D721Med (cell line): ENCODE data around the gene UBE2L3.
"Not testable (repeated sequence)": the region's sequence is repeated elsewhere in the genome, so short reads cannot be mapped to it uniquely, and the experiment has no call there.

Experiments used
- DNase-seq: peaks from one replicate; pipeline ENCODE4 v3.0.0; 2011; ENCODE audit warnings: low spot score; ENCODE audit not compliant: insufficient read length
- FAIRE-seq: peaks from 2 replicates; lab custom pipeline; 2011; peaks lifted over from hg19 to GRCh38; lab: Jason Lieb, UNC
- TF ChIP-seq, protein P1 (sequence below): IDR thresholded peaks from 2 replicates; pipeline ENCODE4 v1.5.1; 2012; ENCODE audit warnings: mild to moderate bottlenecking, control low read depth; ENCODE audit not compliant: insufficient read depth; ENCODE audit errors: missing control alignments

The UBE2L3 gene

GRCh38 chr22:21606775-21607174, 39.3 kb downstream of the UBE2L3 start:
- FAIRE-seq (no peak), DNase-seq (no peak)
- TF ChIP-seq, protein P1, sequence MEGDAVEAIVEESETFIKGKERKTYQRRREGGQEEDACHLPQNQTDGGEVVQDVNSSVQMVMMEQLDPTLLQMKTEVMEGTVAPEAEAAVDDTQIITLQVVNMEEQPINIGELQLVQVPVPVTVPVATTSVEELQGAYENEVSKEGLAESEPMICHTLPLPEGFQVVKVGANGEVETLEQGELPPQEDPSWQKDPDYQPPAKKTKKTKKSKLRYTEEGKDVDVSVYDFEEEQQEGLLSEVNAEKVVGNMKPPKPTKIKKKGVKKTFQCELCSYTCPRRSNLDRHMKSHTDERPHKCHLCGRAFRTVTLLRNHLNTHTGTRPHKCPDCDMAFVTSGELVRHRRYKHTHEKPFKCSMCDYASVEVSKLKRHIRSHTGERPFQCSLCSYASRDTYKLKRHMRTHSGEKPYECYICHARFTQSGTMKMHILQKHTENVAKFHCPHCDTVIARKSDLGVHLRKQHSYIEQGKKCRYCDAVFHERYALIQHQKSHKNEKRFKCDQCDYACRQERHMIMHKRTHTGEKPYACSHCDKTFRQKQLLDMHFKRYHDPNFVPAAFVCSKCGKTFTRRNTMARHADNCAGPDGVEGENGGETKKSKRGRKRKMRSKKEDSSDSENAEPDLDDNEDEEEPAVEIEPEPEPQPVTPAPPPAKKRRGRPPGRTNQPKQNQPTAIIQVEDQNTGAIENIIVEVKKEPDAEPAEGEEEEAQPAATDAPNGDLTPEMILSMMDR, result no peak

GRCh38 chr22:21609556-21610157, 42.1 kb downstream of the UBE2L3 start:
- FAIRE-seq, DNase-seq: not testable (repeated sequence)

DNA sequence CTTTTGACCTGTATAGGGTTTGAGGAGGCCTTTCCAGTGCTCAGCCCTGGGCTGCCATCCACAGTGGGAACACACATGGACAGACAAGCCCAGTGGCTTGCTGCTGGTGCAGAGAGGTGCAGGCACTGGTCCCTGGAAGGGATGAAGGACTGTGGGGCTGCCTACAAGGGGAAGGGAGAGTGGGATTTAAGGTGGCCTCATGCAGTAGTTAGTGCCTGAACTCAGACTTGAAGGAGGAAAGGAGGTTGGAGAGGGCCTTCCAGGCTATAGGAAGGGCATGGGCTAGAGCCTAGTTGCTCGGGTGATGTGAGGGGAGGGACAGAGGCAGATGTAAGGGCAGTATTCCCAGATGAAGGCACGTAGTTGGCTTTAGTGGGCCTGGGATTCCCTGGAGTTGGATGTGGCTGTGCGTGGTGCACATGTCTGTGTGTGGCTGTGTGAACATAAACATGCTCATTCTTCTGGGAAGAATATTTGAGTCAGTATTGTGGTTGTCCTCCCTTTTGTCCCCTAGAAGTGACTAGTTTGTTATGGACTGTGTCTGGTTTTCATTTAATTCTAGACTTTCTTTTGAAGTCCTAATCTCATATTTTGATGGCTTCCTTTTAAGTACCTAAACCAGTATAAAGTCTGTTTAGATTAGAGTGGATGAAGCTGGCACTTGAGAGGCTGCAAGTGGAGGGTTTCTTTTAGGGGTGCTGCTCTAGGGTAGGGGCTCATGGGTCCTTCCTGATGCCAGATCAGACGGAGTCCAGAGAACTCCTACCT, 43.9 kb downstream of the UBE2L3 start:
- FAIRE-seq (no peak), DNase-seq (no peak)
- TF ChIP-seq, protein P1, result no peak

DNA sequence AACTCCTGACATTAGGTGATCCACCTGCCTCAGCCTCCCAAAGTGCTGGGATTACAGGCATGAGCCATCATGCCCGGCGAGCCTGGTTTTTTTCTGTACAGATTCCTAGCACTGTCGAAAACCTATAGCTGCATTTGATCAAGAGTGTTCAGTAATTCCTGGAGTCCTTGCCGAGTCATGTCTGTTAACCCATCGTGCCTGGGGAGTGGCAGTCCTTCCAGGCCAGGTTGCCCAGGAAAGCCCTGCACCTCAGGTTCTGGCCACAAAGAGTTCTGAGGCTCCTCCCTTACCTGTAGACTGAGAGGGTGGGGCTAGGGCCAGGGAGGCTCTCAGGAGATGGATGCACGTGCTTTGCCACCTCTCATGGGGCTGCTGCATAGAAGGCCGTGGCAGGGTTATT, 45.3 kb downstream of the UBE2L3 start:
- FAIRE-seq, result no peak
- DNase-seq, result no peak
- TF ChIP-seq, protein P1, result no peak

DNA sequence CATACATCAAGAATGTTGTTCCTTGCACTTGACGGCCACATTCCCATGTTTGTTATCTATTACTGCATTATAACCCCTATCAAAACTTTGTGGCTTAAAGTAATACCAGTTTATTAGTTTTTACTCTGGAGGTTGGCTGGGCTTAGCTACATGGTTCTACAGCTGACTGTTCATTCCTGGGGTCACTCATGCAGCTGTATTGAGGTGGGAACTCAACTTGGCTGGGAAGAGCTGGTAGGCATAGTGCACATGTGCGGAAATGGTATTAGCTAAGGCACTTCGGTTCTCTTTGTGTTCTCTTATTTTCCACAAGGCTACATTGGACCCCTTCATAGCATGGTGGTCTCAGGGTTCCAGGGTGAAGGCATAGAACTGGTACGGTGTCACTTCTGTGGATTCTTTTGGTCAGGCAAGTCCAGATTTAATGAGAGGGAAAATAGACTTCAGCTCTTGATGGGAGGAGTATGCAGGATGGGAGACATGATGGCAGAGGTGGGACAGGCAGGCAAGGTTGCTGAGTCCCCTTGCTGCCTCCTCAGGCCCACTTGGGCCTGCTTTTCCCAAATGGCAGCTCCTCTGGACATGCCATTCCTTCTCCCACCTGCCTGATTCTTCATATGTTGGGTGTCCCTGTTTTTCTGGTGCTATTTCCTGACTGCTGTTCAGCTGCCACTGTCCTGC, 46.2 kb downstream of the UBE2L3 start:
- FAIRE-seq, result no peak
- TF ChIP-seq, protein P1, result no peak
- DNase-seq, result no peak

- DNase-seq (no peak), FAIRE-seq (no peak)
- TF ChIP-seq, protein P1, result no peak
Observed at GRCh38 chr22:21615731-21616130, 48.2 kb downstream of the UBE2L3 start.

DNA sequence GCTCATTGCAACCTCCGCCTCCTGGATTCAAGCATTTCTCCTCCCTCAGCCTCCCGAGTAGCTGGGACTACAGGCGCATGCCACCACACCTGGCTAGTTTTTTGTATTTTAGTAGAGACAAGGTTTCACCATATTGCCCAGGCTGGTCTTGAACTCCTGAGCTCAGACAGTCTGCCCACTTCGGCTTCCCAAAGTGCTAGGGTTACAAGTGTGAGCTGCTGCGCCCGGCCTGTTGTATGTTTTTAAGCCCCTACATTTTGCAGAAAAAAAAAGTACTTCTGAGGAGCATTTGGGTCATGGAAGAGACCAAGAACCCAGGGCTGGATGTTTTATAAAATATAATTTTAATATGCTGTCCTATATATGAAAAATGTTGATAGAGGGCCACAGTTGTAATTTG, 49.8 kb downstream of the UBE2L3 start:
- DNase-seq, FAIRE-seq: not testable (repeated sequence)

GRCh38 chr22:21621025-21621424, 53.5 kb downstream of the UBE2L3 start:
- FAIRE-seq, result no peak
- DNase-seq, result no peak
- TF ChIP-seq, protein P1, result no peak
